ENCODE results near the gene ZCCHC2.

- TF ChIP-seq ZNF747 (CRISPR knock-in tag; IDR thresholded peaks at IDR 0.05; ENCODE audit: borderline replicate concordance) (no peak), ZMYM2 (CRISPR knock-in tag; IDR thresholded peaks at IDR 0.05) (no peak)
Observed at GRCh38 chr18:62605685-62606084, 82.9 kb downstream of the ZCCHC2 start.
